ENCODE results near the gene POLR2E.

Gene POLR2E

GRCh38 chr19:1103708-1104310 is 8.6 kb upstream of the POLR2E start, which contains the start of gene GPX4:
Gene GPX4 (plus strand): TSS chr19:1103994. CDS start chr19:1104044, 50 bp downstream.
- TF ChIP-seq SPI1 (IDR thresholded peaks at IDR 0.05; ENCODE audit: borderline replicate concordance, low read depth) (no peak), CTCF (IDR thresholded peaks at IDR 0.05; ENCODE audit: insufficient read depth, low read length) (no peak), REST (IDR thresholded peaks at IDR 0.05; ENCODE audit: insufficient replicate concordance, low read depth) (peak; percentile 23), POLR2AphosphoS5 (IDR thresholded peaks at IDR 0.05; ENCODE audit: low read depth) (peak; percentile 86), GABPA (IDR thresholded peaks at IDR 0.05; ENCODE audit: low read depth) (no peak)
- peak within 1 kb of the TSS; percentile 77 for H3K27ac ChIP-seq (replicated peaks)
- peak; percentile 98 for DNase-seq (ENCODE audit: low read depth in 1 of 2, low spot score in 1 of 2)
- peak within 1 kb of the TSS; percentile 72 for H3K4me3 ChIP-seq (replicated peaks; ENCODE audit: insufficient read depth, low read length)
- no peaks in the 10 kb centered on the region for H3K27me3 ChIP-seq (ENCODE audit: insufficient read depth, poor library complexity, severe bottlenecking)

GRCh38 chr19:1103132-1103707 is 8.0 kb upstream of the POLR2E start:
- Histone ChIP-seq H3K27ac (replicated peaks) (peak overlapping the region; percentile 45; the same call in 1 of the 2 replicates), H3K27me3 (ENCODE audit: insufficient read depth, poor library complexity, severe bottlenecking) (no peaks in the 10 kb centered on the region), H3K4me3 (replicated peaks; ENCODE audit: insufficient read depth, low read length) (no peak overlapping the region)
- no peak for DNase-seq (ENCODE audit: low read depth in 1 of 2, low spot score in 1 of 2)
- TF ChIP-seq REST (IDR thresholded peaks at IDR 0.05; ENCODE audit: insufficient replicate concordance, low read depth) (no peak), POLR2AphosphoS5 (IDR thresholded peaks at IDR 0.05; ENCODE audit: low read depth) (no peak), SPI1 (IDR thresholded peaks at IDR 0.05; ENCODE audit: borderline replicate concordance, low read depth) (no peak), GABPA (IDR thresholded peaks at IDR 0.05; ENCODE audit: low read depth) (no peak), CTCF (IDR thresholded peaks at IDR 0.05; ENCODE audit: insufficient read depth, low read length) (no peak)

GRCh38 chr19:1102407-1103131 is 7.4 kb upstream of the POLR2E start:
- no peak overlapping the region for H3K4me3 ChIP-seq (replicated peaks; ENCODE audit: insufficient read depth, low read length)
- H3K27me3 ChIP-seq (ENCODE audit: insufficient read depth, poor library complexity, severe bottlenecking), result no peaks in the 10 kb centered on the region
- TF ChIP-seq GABPA (IDR thresholded peaks at IDR 0.05; ENCODE audit: low read depth) (no peak), REST (IDR thresholded peaks at IDR 0.05; ENCODE audit: insufficient replicate concordance, low read depth) (no peak), CTCF (IDR thresholded peaks at IDR 0.05; ENCODE audit: insufficient read depth, low read length) (no peak), SPI1 (IDR thresholded peaks at IDR 0.05; ENCODE audit: borderline replicate concordance, low read depth) (no peak), POLR2AphosphoS5 (IDR thresholded peaks at IDR 0.05; ENCODE audit: low read depth) (no peak)
- no peak for DNase-seq (ENCODE audit: low read depth in 1 of 2, low spot score in 1 of 2)
- H3K27ac ChIP-seq (replicated peaks), result peak overlapping the region; percentile 77
